Measurements from ENCODE around the gene CACNA1G.
A peak's percentile ranks its signal among the peaks of the same experiment; 100 is the strongest.

The CACNA1G gene

DNA sequence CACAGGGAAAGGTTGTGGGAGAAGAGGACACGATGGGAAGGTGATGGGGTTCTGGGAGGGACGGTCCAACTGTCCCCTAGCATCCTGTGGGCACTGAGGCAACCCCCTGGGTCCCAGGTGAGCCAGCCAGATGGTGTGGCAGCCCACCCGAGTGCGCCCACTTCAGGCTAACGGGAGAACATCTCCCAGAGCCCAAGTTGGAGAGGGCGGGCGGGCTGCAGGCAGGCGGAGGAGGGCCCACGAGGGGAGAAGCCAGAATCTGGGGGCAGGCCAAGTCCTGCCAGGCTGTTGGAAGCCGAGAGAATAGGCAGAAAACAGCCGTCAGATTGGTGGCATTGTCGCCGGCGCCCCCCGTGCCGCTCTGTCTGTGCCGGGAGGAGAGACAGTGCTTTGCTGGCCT is 60.3 kb downstream of the CACNA1G start:
- Histone ChIP-seq H2AFZ (ENCODE audit: low read depth, low read length) (peak overlapping the region; percentile 16), H3K4ac (ENCODE audit: low read depth in 1 of 2, low read length in 2 of 2) (no peak overlapping the region), H3K27ac (ENCODE audit: low read length, poor library complexity, severe bottlenecking) (no peak overlapping the region), H3K23ac (ENCODE audit: low read length in 2 of 2) (no peak overlapping the region), H3K4me2 (ENCODE audit: low read length, poor library complexity, severe bottlenecking) (no peak overlapping the region), H3K27me3 (ENCODE audit: control insufficient read depth in 1 of 2, insufficient read depth in 1 of 2, low read length in 2 of 2) (peaks cover 0 to 12% of the 10 kb centered on the region in 2 experiments), H2BK15ac (ENCODE audit: low read depth, poor library complexity, severe bottlenecking) (no peak overlapping the region), H3K9me3 (ENCODE audit: control insufficient read depth, low read length) (no peaks in the 10 kb centered on the region), H3K18ac (ENCODE audit: low read depth in 1 of 2, low read length in 2 of 2) (no peak overlapping the region), H3K9ac (ENCODE audit: low read length) (no peak overlapping the region), H2BK12ac (ENCODE audit: low read length in 2 of 2) (peak overlapping the region in 1 of 2 experiments; percentile 81), H3K36me3 (ENCODE audit: control insufficient read depth in 1 of 2, insufficient read depth in 2 of 2, low read depth in 1 of 2, low read length in 2 of 2) (no peaks in the 10 kb centered on the region), H3K4me3 (ENCODE audit: insufficient read depth in 1 of 2, low read depth in 1 of 2, low read length in 2 of 2) (no peak overlapping the region), H4K91ac (ENCODE audit: low read length) (peak overlapping the region; percentile 36), H2AK5ac (ENCODE audit: low read length, severe bottlenecking) (no peak overlapping the region), H3K4me1 (ENCODE audit: control insufficient read depth, insufficient read depth, low read depth, low read length) (peaks cover 22% of the 10 kb centered on the region), H2BK120ac (ENCODE audit: low read depth, low read length) (no peak overlapping the region), H3K14ac (ENCODE audit: low read length in 2 of 2) (no peak overlapping the region), H4K8ac (ENCODE audit: low read length) (no peak overlapping the region), H3K79me1 (replicated peaks; ENCODE audit: low read length, poor library complexity, severe bottlenecking) (no peaks in the 10 kb centered on the region), H2BK5ac (ENCODE audit: low read depth, low read length, poor library complexity, severe bottlenecking) (no peak overlapping the region)
- DNase-seq, result no peak
- WGBS, result 49% methylated on average over 17 of the region's 17 CpGs

GRCh38 chr17:50621574-50622031 is 61.1 kb downstream of the CACNA1G start:
- H3K9me3 ChIP-seq (ENCODE audit: control insufficient read depth, low read length), result no peaks in the 10 kb centered on the region
- H3K4me3 ChIP-seq (ENCODE audit: insufficient read depth in 1 of 2, low read depth in 1 of 2, low read length in 2 of 2), result no peak overlapping the region
- H3K4me1 ChIP-seq (ENCODE audit: control insufficient read depth, insufficient read depth, low read depth, low read length), result peaks cover 26% of the 10 kb centered on the region
- no peak overlapping the region for H2BK120ac ChIP-seq (ENCODE audit: low read depth, low read length)
- H3K4me2 ChIP-seq (ENCODE audit: low read length, poor library complexity, severe bottlenecking), result no peak overlapping the region
- no peak overlapping the region for H2AFZ ChIP-seq (ENCODE audit: low read depth, low read length)
- H2BK15ac ChIP-seq (ENCODE audit: low read depth, poor library complexity, severe bottlenecking), result no peak overlapping the region
- H3K18ac ChIP-seq (ENCODE audit: low read depth in 1 of 2, low read length in 2 of 2), result no peak overlapping the region
- H3K23ac ChIP-seq (ENCODE audit: low read length in 2 of 2), result peak overlapping the region in 1 of 2 experiments; percentile 34
- H2BK12ac ChIP-seq (ENCODE audit: low read length in 2 of 2), result no peak overlapping the region
- no peak overlapping the region for H2BK5ac ChIP-seq (ENCODE audit: low read depth, low read length, poor library complexity, severe bottlenecking)
- H3K27ac ChIP-seq (ENCODE audit: low read length, poor library complexity, severe bottlenecking), result no peak overlapping the region
- peaks cover 0 to 12% of the 10 kb centered on the region in 2 experiments for H3K27me3 ChIP-seq (ENCODE audit: control insufficient read depth in 1 of 2, insufficient read depth in 1 of 2, low read length in 2 of 2)
- peak; percentile 61 for DNase-seq
- H3K79me1 ChIP-seq (replicated peaks; ENCODE audit: low read length, poor library complexity, severe bottlenecking), result no peaks in the 10 kb centered on the region
- no peak overlapping the region for H2AK5ac ChIP-seq (ENCODE audit: low read length, severe bottlenecking)
- H3K9ac ChIP-seq (ENCODE audit: low read length), result no peak overlapping the region
- H4K8ac ChIP-seq (ENCODE audit: low read length), result no peak overlapping the region
- H3K4ac ChIP-seq (ENCODE audit: low read depth in 1 of 2, low read length in 2 of 2), result no peak overlapping the region
- H3K14ac ChIP-seq (ENCODE audit: low read length in 2 of 2), result no peak overlapping the region
- no peak overlapping the region for H4K91ac ChIP-seq (ENCODE audit: low read length)
- WGBS, result 52% methylated on average over 16 of the region's 16 CpGs
- H3K36me3 ChIP-seq (ENCODE audit: control insufficient read depth in 1 of 2, insufficient read depth in 2 of 2, low read depth in 1 of 2, low read length in 2 of 2), result no peaks in the 10 kb centered on the region

- Histone ChIP-seq H3K4me1 (ENCODE audit: control insufficient read depth, insufficient read depth, low read depth, low read length) (peaks cover 34% of the 10 kb centered on the region), H3K23ac (ENCODE audit: low read length in 2 of 2) (no peak overlapping the region), H3K27me3 (ENCODE audit: control insufficient read depth in 1 of 2, insufficient read depth in 1 of 2, low read length in 2 of 2) (peaks cover 10 to 12% of the 10 kb centered on the region in 2 experiments), H2AFZ (ENCODE audit: low read depth, low read length) (no peak overlapping the region), H3K36me3 (ENCODE audit: control insufficient read depth in 1 of 2, insufficient read depth in 2 of 2, low read depth in 1 of 2, low read length in 2 of 2) (no peaks in the 10 kb centered on the region), H3K79me1 (replicated peaks; ENCODE audit: low read length, poor library complexity, severe bottlenecking) (no peaks in the 10 kb centered on the region), H2AK5ac (ENCODE audit: low read length, severe bottlenecking) (no peak overlapping the region), H3K9me3 (ENCODE audit: control insufficient read depth, low read length) (no peaks in the 10 kb centered on the region), H4K91ac (ENCODE audit: low read length) (no peak overlapping the region), H2BK5ac (ENCODE audit: low read depth, low read length, poor library complexity, severe bottlenecking) (no peak overlapping the region), H3K27ac (ENCODE audit: low read length, poor library complexity, severe bottlenecking) (no peak overlapping the region), H2BK120ac (ENCODE audit: low read depth, low read length) (no peak overlapping the region), H3K18ac (ENCODE audit: low read depth in 1 of 2, low read length in 2 of 2) (no peak overlapping the region), H4K8ac (ENCODE audit: low read length) (no peak overlapping the region), H3K9ac (ENCODE audit: low read length) (no peak overlapping the region), H3K4me2 (ENCODE audit: low read length, poor library complexity, severe bottlenecking) (no peak overlapping the region), H2BK12ac (ENCODE audit: low read length in 2 of 2) (no peak overlapping the region), H3K4me3 (ENCODE audit: insufficient read depth in 1 of 2, low read depth in 1 of 2, low read length in 2 of 2) (no peak overlapping the region), H3K4ac (ENCODE audit: low read depth in 1 of 2, low read length in 2 of 2) (no peak overlapping the region), H2BK15ac (ENCODE audit: low read depth, poor library complexity, severe bottlenecking) (no peak overlapping the region), H3K14ac (ENCODE audit: low read length in 2 of 2) (no peak overlapping the region)
- DNase-seq, result no peak
- 85% methylated on average over 7 of the region's 7 CpGs for WGBS
Observed at GRCh38 chr17:50624321-50624934, 63.9 kb downstream of the CACNA1G start.

GRCh38 chr17:50625032-50625871 is 64.7 kb downstream of the CACNA1G start:
- peak overlapping the region in 1 of 2 experiments; percentile 21 for H3K4ac ChIP-seq (ENCODE audit: low read depth in 1 of 2, low read length in 2 of 2)
- peak overlapping the region; percentile 60 for H4K91ac ChIP-seq (ENCODE audit: low read length)
- H3K4me3 ChIP-seq (ENCODE audit: insufficient read depth in 1 of 2, low read depth in 1 of 2, low read length in 2 of 2), result no peak overlapping the region
- H3K18ac ChIP-seq (ENCODE audit: low read depth in 1 of 2, low read length in 2 of 2), result no peak overlapping the region
- no peaks in the 10 kb centered on the region for H3K9me3 ChIP-seq (ENCODE audit: control insufficient read depth, low read length)
- no peak overlapping the region for H2BK5ac ChIP-seq (ENCODE audit: low read depth, low read length, poor library complexity, severe bottlenecking)
- H3K79me1 ChIP-seq (replicated peaks; ENCODE audit: low read length, poor library complexity, severe bottlenecking), result no peaks in the 10 kb centered on the region
- H3K9ac ChIP-seq (ENCODE audit: low read length), result no peak overlapping the region
- peaks cover 29% of the 10 kb centered on the region for H3K4me1 ChIP-seq (ENCODE audit: control insufficient read depth, insufficient read depth, low read depth, low read length)
- H2BK120ac ChIP-seq (ENCODE audit: low read depth, low read length), result no peak overlapping the region
- H3K27ac ChIP-seq (ENCODE audit: low read length, poor library complexity, severe bottlenecking), result no peak overlapping the region
- no peak for DNase-seq
- no peak overlapping the region for H2AK5ac ChIP-seq (ENCODE audit: low read length, severe bottlenecking)
- no peaks in the 10 kb centered on the region for H3K36me3 ChIP-seq (ENCODE audit: control insufficient read depth in 1 of 2, insufficient read depth in 2 of 2, low read depth in 1 of 2, low read length in 2 of 2)
- 90% methylated on average over 19 of the region's 19 CpGs for WGBS
- H3K23ac ChIP-seq (ENCODE audit: low read length in 2 of 2), result no peak overlapping the region
- H3K27me3 ChIP-seq (ENCODE audit: control insufficient read depth in 1 of 2, insufficient read depth in 1 of 2, low read length in 2 of 2), result peaks cover 12 to 17% of the 10 kb centered on the region in 2 experiments
- H3K14ac ChIP-seq (ENCODE audit: low read length in 2 of 2), result peak overlapping the region in 1 of 2 experiments; percentile 26
- no peak overlapping the region for H2BK15ac ChIP-seq (ENCODE audit: low read depth, poor library complexity, severe bottlenecking)
- H3K4me2 ChIP-seq (ENCODE audit: low read length, poor library complexity, severe bottlenecking), result no peak overlapping the region
- H4K8ac ChIP-seq (ENCODE audit: low read length), result peak overlapping the region; percentile 60
- peak overlapping the region; percentile 10 for H2AFZ ChIP-seq (ENCODE audit: low read depth, low read length)
- no peak overlapping the region for H2BK12ac ChIP-seq (ENCODE audit: low read length in 2 of 2)
